ENCODE data around the gene ZSWIM3. TPM values are rescaled to one million over a fixed set of nuclear protein-coding genes. Genes with fewer than 3 reads are reported as not detected.
"Not testable (repeated sequence)": the region's sequence is repeated elsewhere in the genome, so short reads cannot be mapped to it uniquely, and the experiment has no call there.

The ZSWIM3 gene
- total RNA-seq, 1 donor from 2014 or later, result 6.7 TPM

DNA sequence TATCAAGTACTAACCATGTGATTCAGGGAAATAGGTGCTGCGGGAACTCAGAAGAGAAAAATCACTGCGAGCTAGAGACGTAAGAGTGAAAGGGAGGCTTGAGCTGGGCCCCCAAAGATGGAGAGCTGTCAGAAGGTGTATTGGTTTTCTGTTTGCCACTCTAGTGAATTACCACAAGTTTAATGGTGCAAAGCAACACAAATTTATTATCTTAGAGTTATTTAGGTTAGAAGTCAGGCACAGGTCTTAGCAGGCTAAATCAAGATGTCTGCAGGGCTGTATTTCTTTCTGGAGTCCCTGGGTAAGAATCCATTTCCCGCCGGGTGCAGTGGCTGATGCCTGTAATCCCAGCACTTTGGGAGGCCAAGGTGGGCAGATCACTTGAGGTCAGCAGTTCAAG, 2.5 kb downstream of the ZSWIM3 start:
- no peak for DNase-seq (ENCODE audit: extremely low read depth, low read depth, low spot score)

DNA sequence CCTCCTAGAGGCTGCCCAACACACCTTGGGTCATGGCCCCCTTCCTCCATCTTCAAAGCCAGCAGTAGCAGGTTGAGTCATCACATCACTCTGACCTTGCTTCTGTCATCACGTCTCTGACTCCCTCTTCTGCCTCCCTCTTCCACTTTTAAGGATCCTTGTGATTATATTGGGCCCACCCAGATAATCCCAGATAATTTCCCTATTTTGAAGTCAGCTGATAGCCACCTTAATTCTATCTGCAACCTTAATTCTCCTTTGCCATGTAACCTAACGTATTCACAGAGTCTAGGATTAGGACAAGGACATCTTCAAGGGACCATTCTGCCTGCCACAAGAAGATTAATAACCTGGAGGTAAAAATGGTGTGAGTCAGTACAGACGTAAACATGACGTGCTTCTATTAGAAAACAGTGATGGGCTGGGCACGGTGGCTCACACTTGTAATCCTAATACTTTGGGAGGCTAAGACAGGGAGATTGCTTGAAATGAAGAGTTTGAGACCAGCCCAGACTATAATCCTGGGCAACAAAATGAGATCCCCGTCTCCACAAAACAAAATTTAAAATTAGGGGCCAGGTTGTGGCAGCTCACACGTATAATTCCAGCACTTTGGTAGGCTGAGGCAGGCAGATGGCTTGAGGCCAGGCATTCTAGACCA, 3.3 kb downstream of the ZSWIM3 start:
- DNase-seq (ENCODE audit: extremely low read depth, low read depth, low spot score), result no peak

DNA sequence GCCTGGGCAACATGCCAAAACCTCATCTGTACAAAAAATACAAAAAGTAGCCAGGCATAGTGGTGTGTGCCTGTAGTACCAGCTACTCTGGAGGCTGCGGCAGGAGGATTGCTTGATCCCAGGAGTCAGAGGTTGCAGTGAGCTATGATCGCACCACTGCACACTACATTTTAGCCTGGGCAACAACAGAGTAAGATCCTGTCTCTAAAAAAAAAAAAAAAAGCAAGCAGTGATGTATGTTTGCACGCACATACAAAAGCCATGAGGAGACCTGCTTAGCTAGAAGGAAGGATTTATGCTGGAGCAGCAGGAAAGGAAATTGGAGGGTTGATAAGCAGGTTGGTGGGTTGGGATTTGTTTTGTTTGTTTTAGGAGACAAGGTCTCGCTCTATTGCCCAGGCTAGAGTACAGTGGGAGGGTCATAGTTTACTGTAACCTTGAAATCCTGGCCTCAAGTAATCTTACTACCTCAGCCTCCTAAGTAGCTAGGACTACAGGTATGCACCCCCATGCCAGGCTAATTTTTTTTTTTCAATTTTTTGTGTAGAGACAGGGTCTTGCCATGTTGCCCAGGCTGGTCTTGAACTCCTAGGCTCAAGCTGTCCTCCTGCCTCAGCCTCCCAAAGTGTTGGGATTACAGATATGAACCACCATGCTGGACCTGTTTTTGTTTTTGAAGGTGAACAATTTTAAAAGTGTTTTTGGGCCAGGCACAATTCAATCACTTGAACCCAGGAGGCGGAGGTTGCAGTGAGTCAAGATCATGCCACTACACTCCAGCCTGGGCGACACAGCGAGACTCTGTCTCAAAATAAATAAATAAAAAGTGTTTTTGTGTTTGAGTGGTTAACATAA, 4.0 kb downstream of the ZSWIM3 start:
- no peak for DNase-seq (ENCODE audit: extremely low read depth, low read depth, low spot score)

DNA sequence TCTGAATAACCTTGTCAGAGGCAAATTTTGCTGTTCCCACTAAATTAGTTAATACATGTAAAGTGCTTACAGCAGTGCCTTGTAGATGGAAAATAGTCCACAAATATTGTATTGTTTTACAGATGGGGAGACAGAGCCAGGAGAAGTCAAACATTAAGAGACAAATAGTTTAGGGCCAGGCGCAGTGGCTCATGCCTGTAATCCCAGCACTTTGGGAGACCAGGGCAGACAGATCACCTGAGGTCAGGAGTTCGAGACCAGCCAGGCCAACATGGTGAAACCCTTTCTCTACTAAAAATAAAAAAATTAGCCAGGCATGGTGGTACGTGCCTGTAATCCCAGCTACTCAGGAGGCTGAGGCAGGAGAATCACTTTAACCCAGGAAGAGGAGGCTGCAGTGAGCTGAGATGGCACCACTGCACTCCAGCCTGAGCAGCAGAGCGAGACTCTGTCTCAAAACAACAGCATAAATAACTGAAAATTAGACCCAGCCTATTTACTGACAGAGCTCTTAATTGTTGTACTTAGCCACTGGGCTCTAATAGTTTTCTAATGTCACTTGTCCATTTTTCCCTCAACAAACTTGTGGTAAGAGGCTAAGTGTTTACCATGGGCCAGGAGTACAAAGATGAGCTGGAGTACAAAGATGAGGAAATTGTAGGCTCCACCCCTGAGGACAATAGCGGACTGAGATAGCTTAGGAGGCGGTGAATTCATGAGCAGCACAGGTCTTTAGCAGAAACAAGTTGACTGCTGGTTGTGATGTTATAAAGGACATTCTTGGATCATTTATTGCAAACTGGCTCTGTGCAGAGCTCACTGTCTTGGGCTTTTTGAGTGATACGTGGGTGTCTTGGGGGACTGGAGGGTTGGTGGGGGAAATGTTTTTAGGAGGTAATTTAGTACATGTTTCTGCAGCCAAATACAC, 6.4 kb downstream of the ZSWIM3 start:
- DNase-seq (ENCODE audit: extremely low read depth, low read depth, low spot score), result no peak

DNA sequence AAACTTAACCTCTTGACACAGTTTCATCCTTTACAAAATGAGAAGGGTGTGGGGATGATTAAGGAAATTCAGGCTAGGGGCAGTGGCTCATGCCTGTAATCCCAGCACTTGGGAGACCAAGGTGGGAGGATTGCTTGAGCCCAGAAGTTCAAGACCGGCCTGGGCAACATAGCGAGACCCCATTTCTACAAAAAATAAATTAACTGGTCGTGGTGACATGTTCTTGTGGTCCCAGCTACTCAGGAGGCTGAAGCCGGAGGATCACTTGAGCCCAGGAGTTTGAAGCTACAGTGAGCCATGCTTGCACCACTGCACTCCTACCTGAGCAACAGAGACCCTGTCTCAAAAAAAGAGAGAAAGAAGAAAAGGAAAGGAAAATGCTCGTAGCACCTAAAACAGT, 9.0 kb downstream of the ZSWIM3 start:
- no peak for DNase-seq (ENCODE audit: extremely low read depth, low read depth, low spot score)

DNA sequence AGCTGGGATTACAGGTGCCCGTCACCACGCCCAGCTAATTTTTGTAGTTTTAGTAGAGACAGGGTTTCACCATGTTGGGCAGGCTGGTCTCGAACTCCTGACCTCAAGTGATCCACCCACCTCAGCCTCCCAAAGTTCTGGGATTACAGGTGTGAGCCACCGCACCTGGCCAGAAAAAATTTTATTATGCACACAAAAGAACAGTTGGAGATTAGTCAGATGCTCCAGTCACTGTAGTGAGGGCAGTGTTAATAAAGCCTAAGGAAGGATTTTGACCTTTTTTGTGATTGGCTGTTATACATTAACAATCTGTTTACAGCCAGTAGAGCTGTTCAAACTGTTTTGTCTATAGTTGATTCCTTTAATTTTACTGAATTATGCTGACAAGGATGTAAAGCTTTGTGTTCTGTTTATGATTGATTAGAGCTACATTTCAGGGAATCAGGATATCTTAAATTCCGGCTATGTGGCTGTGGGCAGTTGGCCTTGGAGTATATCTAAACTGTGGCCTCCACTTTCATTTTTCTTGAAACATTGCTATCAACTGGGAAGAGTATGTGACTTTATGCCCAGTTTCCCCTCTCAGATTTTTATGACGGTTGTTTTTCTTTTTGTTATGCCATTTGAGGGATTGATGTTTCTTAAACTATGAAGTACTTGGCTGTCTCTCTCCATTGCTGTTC, 9.9 kb downstream of the ZSWIM3 start:
- DNase-seq (ENCODE audit: extremely low read depth, low read depth, low spot score), result no peak

DNA sequence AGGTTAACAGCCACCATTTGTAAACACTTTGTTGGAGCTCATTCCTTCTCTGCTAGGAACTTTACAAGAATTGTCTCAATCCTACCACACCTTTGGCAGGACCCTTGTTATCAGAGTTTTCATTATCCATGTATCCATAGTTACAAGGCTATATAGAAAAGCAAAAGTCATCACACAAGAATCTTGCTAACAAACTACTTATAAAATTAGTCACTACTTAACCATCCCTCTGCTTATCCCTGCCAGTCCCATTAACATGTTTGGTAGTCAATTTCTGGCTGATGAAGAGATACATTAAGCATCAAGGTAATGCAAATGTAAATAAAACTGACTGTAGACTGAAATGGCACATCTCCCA, 10.4 kb downstream of the ZSWIM3 start:
- DNase-seq (ENCODE audit: extremely low read depth, low read depth, low spot score), result no peak

DNA sequence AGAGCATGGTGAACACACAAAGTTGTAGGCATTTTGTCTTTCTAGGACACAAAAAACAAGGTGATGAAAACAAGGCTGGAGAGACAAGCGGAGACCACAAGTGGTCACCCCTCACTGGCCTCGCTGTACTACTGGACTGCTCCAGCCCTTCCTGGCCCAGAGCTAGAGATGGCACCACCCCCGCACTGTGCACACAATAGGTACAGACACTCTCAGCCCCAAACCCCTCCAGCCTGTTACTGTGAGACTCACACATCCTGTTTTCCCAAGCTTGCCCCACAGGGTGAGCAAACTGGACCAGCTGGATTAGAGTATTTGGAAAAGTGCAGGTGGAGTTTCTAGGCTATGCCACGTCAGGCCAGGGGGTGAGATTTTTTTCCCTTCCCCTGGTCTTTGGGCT, 15.2 kb downstream of the ZSWIM3 start:
- DNase-seq (ENCODE audit: extremely low read depth, low read depth, low spot score), result no peak

DNA sequence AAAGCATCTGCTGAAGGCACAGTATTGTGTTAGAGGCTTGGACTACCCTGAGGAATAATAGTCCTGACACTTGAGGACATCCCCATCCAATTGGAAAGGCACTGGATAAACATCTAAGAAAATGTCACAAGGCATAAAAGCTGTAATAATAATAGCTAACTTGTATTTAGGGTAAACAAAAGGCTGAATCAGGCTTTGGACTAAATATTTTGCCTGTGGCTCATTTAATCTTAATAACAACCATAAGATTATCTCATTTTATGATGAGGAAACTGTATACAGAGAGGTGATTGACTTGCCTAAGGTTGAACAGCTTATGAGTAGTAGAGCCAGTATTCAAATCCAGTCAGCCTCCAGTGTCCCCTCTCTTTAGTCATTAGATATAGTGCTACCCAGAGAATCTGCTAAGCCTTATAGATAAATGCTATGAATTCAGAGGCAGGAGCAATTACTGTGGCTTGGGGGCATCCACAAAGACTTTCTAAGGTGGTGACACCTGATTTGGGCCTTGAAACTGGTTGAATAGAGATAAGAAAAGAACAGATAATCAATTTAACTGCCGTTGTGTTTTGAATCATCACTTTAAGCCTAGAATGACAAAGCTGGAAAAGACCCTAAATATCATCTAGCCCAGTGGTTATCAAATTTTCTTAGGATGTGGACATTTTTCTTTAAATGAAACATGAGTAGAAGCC, 16.1 kb downstream of the ZSWIM3 start:
- no peak for DNase-seq (ENCODE audit: extremely low read depth, low read depth, low spot score)

DNA sequence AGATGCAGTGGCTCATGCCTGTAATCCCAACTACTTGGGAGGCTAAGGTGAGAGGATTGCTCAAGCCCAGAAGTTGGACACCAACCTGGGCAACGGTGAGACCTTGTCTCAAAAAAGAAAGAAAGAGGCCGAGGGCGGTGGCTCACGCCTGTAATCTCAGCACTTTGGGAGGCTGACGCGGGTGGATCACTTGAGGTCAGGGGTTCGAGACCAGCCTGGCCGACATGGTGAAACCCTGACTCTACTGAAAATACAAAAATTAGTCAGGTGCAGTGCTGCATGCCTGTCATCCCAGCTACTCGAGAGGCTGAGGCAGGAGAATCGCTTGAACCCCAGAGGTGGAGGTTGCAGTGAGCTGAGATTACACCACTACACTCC, 16.7 kb downstream of the ZSWIM3 start:
- DNase-seq (ENCODE audit: extremely low read depth, low read depth, low spot score), result not testable (repeated sequence)

DNA sequence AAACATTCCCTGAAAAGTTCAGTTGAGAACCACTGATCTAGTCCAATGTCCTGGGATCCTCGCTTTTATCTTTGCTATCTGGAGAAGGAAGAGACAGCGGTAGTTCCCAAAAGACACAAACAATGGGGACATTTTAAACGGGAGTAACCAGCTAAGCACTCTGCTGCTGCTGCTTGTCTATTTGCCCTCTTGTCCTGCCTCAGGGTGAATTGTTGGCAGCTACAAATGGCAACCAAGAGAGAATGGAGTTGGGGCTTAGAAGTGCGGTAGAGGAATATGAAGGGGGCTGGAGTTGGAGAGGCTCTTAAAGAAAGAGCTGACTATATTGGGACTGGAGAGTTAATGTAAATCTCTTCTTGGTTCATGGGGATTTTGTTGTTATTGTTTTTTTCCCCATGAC, 17.2 kb downstream of the ZSWIM3 start:
- no peak for DNase-seq (ENCODE audit: extremely low read depth, low read depth, low spot score)

DNA sequence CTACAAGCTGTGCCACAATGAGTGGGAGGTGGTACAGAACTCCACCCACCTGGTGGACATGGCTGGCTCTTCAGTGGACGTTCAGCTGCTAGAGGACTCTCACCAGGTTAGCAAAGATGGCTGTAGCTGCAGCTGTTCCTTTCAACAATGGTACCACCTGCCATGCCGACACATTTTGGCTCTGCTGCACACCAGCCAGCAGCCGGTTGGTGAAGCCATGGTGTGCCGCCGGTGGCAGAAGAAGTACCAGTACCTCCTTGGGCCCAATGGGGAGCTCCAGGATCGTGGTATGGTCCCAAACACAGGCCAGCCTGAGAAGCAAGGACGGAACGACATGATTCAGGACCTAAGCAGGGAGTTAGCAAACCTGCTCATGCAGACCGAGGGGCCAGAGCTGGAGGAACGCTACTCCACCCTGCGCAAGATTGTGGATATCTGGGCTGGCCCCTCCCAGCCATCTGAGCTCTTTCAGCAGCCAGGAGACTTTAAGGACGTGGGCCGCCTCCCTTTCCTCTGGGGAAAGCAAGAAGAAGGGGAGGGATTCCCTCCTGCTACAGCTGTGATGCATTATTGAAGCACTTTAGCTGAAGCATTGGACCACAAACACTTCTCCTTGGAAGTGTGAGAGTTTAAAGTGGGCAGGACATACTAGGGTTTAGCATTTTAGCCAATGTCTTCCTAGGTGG, 20.8 kb downstream of the ZSWIM3 start:
- no peak for DNase-seq (ENCODE audit: extremely low read depth, low read depth, low spot score)

DNA sequence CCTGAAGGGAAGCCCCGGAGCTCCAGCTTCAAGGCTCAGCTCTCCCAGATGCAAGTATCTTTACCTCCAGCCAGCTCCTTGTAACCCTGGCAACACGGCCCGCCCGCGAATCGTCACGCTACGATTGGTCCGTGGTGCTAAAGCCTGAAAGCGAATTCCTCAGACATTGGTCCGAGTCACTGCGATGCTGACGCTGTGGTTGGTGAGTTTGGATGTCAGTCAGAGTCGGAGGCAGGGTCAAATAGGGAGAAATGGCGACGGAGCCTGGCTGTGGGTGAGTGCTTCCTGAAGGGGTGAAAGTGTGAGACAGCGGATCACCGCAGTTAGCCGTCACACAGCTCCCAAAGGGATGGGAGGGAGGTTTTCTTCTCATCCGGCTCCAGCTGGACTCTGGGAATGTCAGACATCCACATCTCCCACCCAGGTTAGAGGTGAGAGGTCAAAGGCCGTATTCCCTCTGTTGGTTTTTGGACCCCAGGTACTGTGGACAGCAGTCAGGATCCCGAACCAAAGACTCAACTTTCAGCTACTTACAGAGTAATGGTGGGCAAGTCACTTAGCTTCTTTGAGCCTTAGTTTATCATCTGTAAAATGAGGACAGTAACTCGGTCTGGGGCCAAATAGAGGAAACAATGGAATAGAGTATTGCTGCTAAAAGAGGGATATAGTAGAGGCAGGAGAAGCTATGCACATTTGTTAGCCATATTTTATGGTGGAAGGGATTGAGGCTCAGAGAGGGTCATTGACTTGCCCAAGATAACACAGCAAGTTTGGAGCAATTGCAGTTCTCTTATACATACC, 23.8 kb downstream of the ZSWIM3 start, which contains the start of gene ZSWIM1:
Gene ZSWIM1, plus strand, starts transcription at position 240 of the 801 bp plus-strand sequence. CDS start 1,366 bp downstream, outside the sequence.
- peak; percentile 96 for DNase-seq (ENCODE audit: extremely low read depth, low read depth, low spot score)

DNA sequence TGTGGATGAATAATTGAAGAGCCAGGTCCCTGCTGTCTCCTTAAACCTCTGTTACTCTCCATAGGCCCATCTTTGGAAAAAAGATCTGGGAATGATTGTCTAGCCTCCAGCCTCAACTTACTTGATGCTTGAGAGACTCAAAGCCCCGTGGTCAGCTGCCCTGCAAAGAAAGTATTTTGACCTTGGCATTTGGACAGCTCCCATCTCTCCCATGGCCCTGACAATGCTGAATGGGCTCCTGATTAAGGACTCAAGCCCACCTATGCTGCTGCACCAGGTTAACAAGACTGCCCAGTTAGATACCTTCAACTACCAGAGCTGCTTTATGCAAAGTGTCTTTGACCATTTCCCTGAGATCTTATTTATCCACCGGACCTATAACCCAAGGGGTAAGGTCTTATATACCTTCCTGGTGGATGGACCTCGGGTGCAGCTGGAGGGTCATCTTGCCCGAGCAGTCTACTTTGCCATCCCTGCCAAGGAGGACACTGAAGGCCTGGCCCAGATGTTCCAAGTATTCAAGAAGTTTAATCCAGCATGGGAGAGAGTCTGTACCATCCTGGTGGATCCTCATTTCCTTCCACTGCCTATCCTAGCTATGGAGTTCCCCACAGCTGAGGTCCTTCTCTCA, 25.2 kb downstream of the ZSWIM3 start:
- DNase-seq (ENCODE audit: extremely low read depth, low read depth, low spot score), result no peak

DNA sequence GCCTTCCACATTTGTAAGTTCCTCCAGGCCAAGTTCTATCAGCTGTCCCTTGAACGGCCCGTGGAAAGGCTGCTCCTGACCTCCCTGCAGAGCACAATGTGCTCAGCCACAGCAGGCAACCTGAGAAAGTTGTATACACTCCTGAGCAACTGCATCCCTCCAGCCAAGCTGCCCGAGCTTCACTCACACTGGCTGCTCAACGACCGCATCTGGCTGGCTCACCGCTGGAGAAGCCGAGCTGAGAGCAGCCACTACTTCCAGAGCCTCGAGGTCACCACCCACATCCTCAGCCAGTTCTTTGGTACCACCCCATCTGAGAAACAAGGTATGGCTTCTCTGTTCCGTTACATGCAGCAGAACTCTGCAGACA, 25.7 kb downstream of the ZSWIM3 start:
- no peak for DNase-seq (ENCODE audit: extremely low read depth, low read depth, low spot score)

DNA sequence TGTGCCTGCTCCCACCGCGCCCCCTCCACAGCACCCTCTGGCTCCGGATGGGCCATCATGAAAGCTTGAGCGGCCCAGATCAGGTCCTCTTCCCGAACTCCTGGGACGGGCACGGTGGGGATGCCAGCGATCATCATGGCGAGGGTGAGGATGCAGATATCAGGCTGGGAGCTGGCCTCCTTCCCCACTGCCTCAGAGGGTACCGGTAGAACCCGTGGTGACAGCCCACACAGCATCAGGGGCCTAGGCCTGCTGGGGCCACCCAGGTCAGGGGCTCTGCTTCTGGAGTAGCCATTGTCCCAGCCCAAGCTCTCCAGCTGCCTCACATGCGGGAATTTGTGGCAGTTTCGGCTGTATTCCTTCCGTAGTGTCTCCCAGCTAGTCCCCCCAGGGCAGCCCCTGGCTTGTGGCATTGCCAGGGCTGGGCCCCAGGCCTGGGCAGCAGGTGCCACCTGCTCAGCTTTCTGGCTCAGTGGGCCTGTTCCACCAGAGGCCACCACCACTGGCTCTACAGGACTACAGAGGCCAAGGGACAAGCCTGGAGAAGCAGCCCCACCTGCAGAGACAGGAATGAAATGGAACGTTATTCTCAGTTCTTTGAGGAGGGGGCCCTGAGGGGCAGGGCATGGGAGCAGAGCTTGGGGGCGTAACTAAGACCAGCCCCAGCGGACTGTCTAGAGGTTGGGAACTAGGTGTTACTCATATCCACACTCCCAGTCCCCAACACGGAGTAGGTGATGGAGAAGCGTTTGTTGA, 29.4 kb downstream of the ZSWIM3 start:
- no peak for DNase-seq (ENCODE audit: extremely low read depth, low read depth, low spot score)

DNA sequence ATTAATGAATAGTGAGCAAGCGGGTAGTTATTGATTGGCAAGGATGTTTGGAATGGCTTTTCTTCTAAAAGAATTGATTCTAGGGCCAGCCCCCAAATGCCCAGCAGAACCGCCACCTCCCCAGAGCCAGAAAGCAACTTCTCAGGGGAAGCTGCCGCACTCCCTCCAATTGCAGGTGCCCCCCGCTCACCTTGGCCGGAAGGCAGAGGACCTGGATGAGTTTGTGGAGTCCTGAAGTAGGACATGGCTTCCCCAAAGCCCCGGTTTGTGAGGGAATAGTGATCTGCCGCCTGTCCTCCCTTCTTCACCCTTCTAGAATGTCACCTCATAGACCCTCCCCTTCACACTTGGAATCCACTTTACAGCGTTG, 29.9 kb downstream of the ZSWIM3 start, which contains the start of gene SPATA25:
Gene SPATA25, minus strand, starts transcription at position 277 of the 370 bp plus-strand sequence. Its CDS starts 32 bp downstream, at position 245.
- no peak for DNase-seq (ENCODE audit: extremely low read depth, low read depth, low spot score)

Measured in glomerular endothelial cell (primary cell).